Measurements from ENCODE around the gene ADISSP. TPM values are rescaled to one million over a fixed set of nuclear protein-coding genes. Genes with fewer than 3 reads are reported as not detected.

ADISSP gene
- total and polyA plus RNA-seq, 2 donors (not counting 1 experiment from before 2014, with no cell fraction given), result 18.4 to 28.8 TPM

- peaks cover 7% of the 10 kb centered on the region for H3K79me2 ChIP-seq (ENCODE audit: control insufficient read depth, insufficient read depth, low read length)
- no peak overlapping the region for H3K27ac Mint-ChIP-seq
- H3K4me3 Mint-ChIP-seq, result no peak overlapping the region
- H3K4me1 ChIP-seq (ENCODE audit: control insufficient read depth in 2 of 2, insufficient read depth in 2 of 2, low read length in 2 of 2), result peaks cover 10 to 23% of the 10 kb centered on the region in 2 donors
- DNase-seq (no peak), ATAC-seq (ENCODE audit: low read depth) (no peak)
- no peak overlapping the region for H3K4me2 ChIP-seq (replicated peaks; ENCODE audit: low read depth, low read length, poor library complexity, severe bottlenecking)
- H3K27me3 Mint-ChIP-seq, result no peaks in the 10 kb centered on the region
- no peak overlapping the region for H3K4me3 ChIP-seq (ENCODE audit: control extremely low read depth in 1 of 5, extremely low read depth in 1 of 5, insufficient read depth in 1 of 5, low read depth in 2 of 5, low read length in 4 of 5)
- no peak overlapping the region for H3K9ac ChIP-seq (ENCODE audit: low read length)
- H2AFZ ChIP-seq (ENCODE audit: insufficient read depth, low read depth, low read length, poor library complexity, severe bottlenecking), result no peak overlapping the region
- H3K4me1 Mint-ChIP-seq, result peaks cover 14% of the 10 kb centered on the region
- WGBS (ENCODE audit: insufficient coverage), result no CpG with 5 or more reads among the region's 7 CpGs
- no peaks in the 10 kb centered on the region for H4K20me1 ChIP-seq (ENCODE audit: control insufficient read depth, insufficient read depth, low read length, poor library complexity, severe bottlenecking)
- H3K9me3 Mint-ChIP-seq (ENCODE audit: insufficient read depth), result no peaks in the 10 kb centered on the region
- ChIA-PET POLR2A (interaction anchor here (0.6 kb wide), 1 partner anchor 70 kb away, joined by 5 read pairs; no protein-coding TSS in a partner anchor), CTCF (no interaction called here)
- intact Hi-C loops (cut with micrococcal nuclease), result no loop called here
- no peak for TF ChIP-seq CTCF (IDR thresholded peaks at IDR 0.05)
- TF ChIP-seq EZH2 (IDR thresholded peaks at IDR 0.05; ENCODE audit: borderline replicate concordance, insufficient read depth, low read depth, low read length, poor library complexity, severe bottlenecking), result no peak
- no peaks in the 10 kb centered on the region for H3K27me3 ChIP-seq (replicated peaks in 1 of 4; ENCODE audit: control extremely low read depth in 1 of 4, control insufficient read depth in 3 of 4, insufficient read depth in 4 of 4, low read length in 3 of 4)
- H3K27ac ChIP-seq (ENCODE audit: low read length in 2 of 2), result no peak overlapping the region
- H3K36me3 ChIP-seq (replicated peaks in 1 of 2; ENCODE audit: control extremely low read depth in 1 of 2, control insufficient read depth in 1 of 2, extremely low read depth in 1 of 2, insufficient read depth in 2 of 2, low read length in 1 of 2), result no peaks in the 10 kb centered on the region
- peaks cover 0 to 2% (median 0%) of the 10 kb centered on the region in 3 donors for H3K9me3 ChIP-seq (ENCODE audit: control extremely low read depth in 1 of 3, control insufficient read depth in 2 of 3, insufficient read depth in 1 of 3, low read length in 2 of 3)
Measured at GRCh38 chr20:3771552-3772058, 4.1 kb upstream of the ADISSP start.

All from B cell (primary cell).